A673 (cell line): Measurements from ENCODE around the gene KHK. TPM values are rescaled to one million over a fixed set of nuclear protein-coding genes. Genes with fewer than 3 reads are reported as not detected.

Experiments used
- BruUV-seq: library from RNA; stranded (reverse); fragments of 400-500 nt; replicated peaks from 2 replicates; lab custom pipeline; 2021; lab: Mats Ljungman, UMichigan
- CTCF ChIA-PET: fragments of 300-600 bp; sonication (Branson Sonifier 250); formaldehyde crosslinking; loops from one replicate; lab custom pipeline; 2022; ENCODE audit warnings: antibody characterized with exemption; lab: Charles Lee
- POLR2A ChIA-PET: fragments of 300-600 bp; sonication (Branson Sonifier 250); formaldehyde crosslinking; loops from one replicate; lab custom pipeline; 2022; ENCODE audit warnings: antibody characterized with exemption; ENCODE audit not compliant: low non-redundant PET; lab: Charles Lee
- DNase-seq: peaks from one replicate; pipeline ENCODE4 v3.0.0-alpha.2; 2015; ENCODE audit warnings: low spot score
- H3K27ac ChIP-seq: fragments of 200-600 bp; sonication (generic); 2 replicates; pipeline ENCODE4 v1.5.1; 2016; ENCODE audit warnings: mixed run types, low read depth, mild to moderate bottlenecking, mixed read lengths, antibody characterized with exemption, low read length; ENCODE audit not compliant: poor library complexity, severe bottlenecking
- H3K27me3 ChIP-seq: fragments of 200-600 bp; sonication (generic); replicated peaks from 2 replicates; pipeline ENCODE4 v1.6.1; 2017; ENCODE audit warnings: mixed run types, low read depth, mild to moderate bottlenecking, mixed read lengths, antibody characterized with exemption, low read length; ENCODE audit not compliant: insufficient read depth, poor library complexity
- H3K36me3 ChIP-seq: fragments of 200-600 bp; sonication (generic); 2 replicates; pipeline ENCODE4 v1.6.1; 2016; ENCODE audit warnings: mixed run types, mild to moderate bottlenecking, mixed read lengths, antibody characterized with exemption, low read length; ENCODE audit not compliant: insufficient read depth, poor library complexity, severe bottlenecking
- H3K4me1 ChIP-seq: fragments of 200-600 bp; sonication (generic); 2 replicates; pipeline ENCODE4 v1.6.1; 2017; ENCODE audit warnings: mixed run types, mild to moderate bottlenecking, mixed read lengths, antibody characterized with exemption, low read length; ENCODE audit not compliant: insufficient read depth, poor library complexity, severe bottlenecking
- H3K4me3 ChIP-seq: fragments of 200-600 bp; sonication (generic); 2 replicates; pipeline ENCODE4 v1.5.1; 2016; ENCODE audit warnings: low read depth, mixed run types, mild to moderate bottlenecking, mixed read lengths, low read length; ENCODE audit not compliant: poor library complexity, severe bottlenecking
- H3K9me3 ChIP-seq: fragments of 200-600 bp; sonication (generic); 2 replicates; pipeline ENCODE4 v1.6.1; 2016; ENCODE audit warnings: mixed run types, low read depth, mild to moderate bottlenecking, mixed read lengths, antibody characterized with exemption, low read length; ENCODE audit not compliant: poor library complexity, severe bottlenecking
- CTCF ChIP-seq: fragments of 300-800, 200-600 bp; sonication (generic); conservative IDR thresholded peaks from 2 replicates; pipeline ENCODE4 v1.5.1; 2017; ENCODE audit warnings: low read depth, mild to moderate bottlenecking, antibody characterized with exemption, low read length, moderate library complexity, mixed read lengths
- EZH2 ChIP-seq: fragments of 200-600 bp; sonication (generic); IDR thresholded peaks from 2 replicates; pipeline ENCODE4 v1.6.1; 2017; ENCODE audit warnings: borderline replicate concordance, low read depth, mild to moderate bottlenecking, mixed read lengths, antibody characterized with exemption, low read length; ENCODE audit not compliant: poor library complexity, severe bottlenecking
- intact Hi-C: fragments of 100-400 bp; cut with micrococcal nuclease; formaldehyde crosslinking; loops from one replicate; pipeline ENCODE4 v1.10.0; 2022; ENCODE audit not compliant: unreplicated experiment
- total RNA-seq: library from RNA; stranded (reverse); gene quantifications from 2 replicates; pipeline ENCODE4 v1.2.3, GENCODE V29; 2021

KHK gene
- total RNA-seq, 1 experiment from 2014 or later = 40.2 TPM

DNA sequence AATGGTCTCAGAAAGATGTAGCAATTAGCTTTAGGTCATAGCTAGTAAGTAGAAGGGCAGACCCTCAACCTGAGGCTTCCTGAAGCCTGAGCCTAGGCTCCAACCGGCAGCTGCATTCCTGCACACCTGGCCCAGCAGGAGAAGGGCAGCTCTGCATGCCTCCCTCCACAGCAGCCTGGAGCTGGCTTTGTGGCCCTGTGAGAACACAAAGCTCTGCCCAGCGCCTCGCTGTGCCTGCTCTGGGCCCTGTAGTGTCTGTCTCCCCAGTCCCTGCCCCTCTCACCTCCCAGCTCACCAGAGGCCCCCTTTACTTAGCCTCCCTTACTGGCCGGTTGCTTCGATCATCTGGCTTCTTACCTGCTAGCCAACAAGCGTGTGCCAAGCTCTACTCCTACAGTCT, 47.1 kb upstream of the KHK start:
- POLR2A ChIA-PET = no interaction called here
- CTCF ChIA-PET = no interaction called here
- Histone ChIP-seq H3K27me3 (no peaks in the 10 kb centered on the region), H3K4me1 (peaks cover 4% of the 10 kb centered on the region), H3K9me3 (no peaks in the 10 kb centered on the region), H3K36me3 (peaks cover 64% of the 10 kb centered on the region), H3K4me3 (no peak overlapping the region), H3K27ac (no peak overlapping the region)
- DNase-seq = no peak
- BruUV-seq = no TSS peak
- TF ChIP-seq EZH2 (no peak), CTCF (no peak)
- intact Hi-C loops = no loop called here

- BruUV-seq = no TSS peak
- peaks cover 63% of the 10 kb centered on the region for H3K36me3 ChIP-seq
- H3K9me3 ChIP-seq = no peaks in the 10 kb centered on the region
- DNase-seq = no peak
- intact Hi-C loops = no loop called here
- H3K27ac ChIP-seq = no peak overlapping the region
- CTCF ChIA-PET = no interaction called here
- POLR2A ChIA-PET = no interaction called here
- TF ChIP-seq CTCF (no peak), EZH2 (no peak)
- H3K27me3 ChIP-seq = no peaks in the 10 kb centered on the region
- no peak overlapping the region for H3K4me3 ChIP-seq
- peaks cover 4% of the 10 kb centered on the region for H3K4me1 ChIP-seq
These were observed 46.7 kb upstream of the KHK start for GRCh38 chr2:27039871-27040270.

- H3K27ac ChIP-seq = no peak overlapping the region
- DNase-seq = no peak
- H3K9me3 ChIP-seq = no peaks in the 10 kb centered on the region
- no peaks in the 10 kb centered on the region for H3K27me3 ChIP-seq
- peaks cover 4% of the 10 kb centered on the region for H3K4me1 ChIP-seq
- no TSS peak for BruUV-seq
- ChIA-PET CTCF (no interaction called here), POLR2A (no interaction called here)
- no peak overlapping the region for H3K4me3 ChIP-seq
- intact Hi-C loops = no loop called here
- peaks cover 59% of the 10 kb centered on the region for H3K36me3 ChIP-seq
- TF ChIP-seq CTCF = no peak
- no peak for TF ChIP-seq EZH2
These were observed 46.3 kb upstream of the KHK start for GRCh38 chr2:27040282-27040681.
